HepG2 (cell line): ENCODE measurements around the gene WASHC4. TPM values are rescaled to one million over a fixed set of nuclear protein-coding genes. Genes with fewer than 3 reads are reported as not detected.

Experiments used
- ARNT ChIP-seq: fragments of 450-650 bp; IDR thresholded peaks from 2 replicates; pipeline ENCODE4 v1.6.1; 2017
- ATF4 ChIP-seq, 2 experiments: fragments of 450-650 bp in 1 of 2; sonication (generic) in 1 of 2; formaldehyde crosslinking; IDR thresholded peaks; 2 replicates each; pipeline versions ENCODE4 v1.5.0 to v1.8.0; 2020 to 2022; ENCODE audit warnings: mild to moderate bottlenecking in 1 of 2, missing genetic modification reagents in 1 of 2
- ATF6 ChIP-seq: sonication (generic); formaldehyde crosslinking; conservative IDR thresholded peaks from 2 replicates; pipeline ENCODE4 v1.4.0; 2020; ENCODE audit warnings: missing genetic modification reagents
- EZH2 ChIP-seq: conservative IDR thresholded peaks from 2 replicates; pipeline ENCODE4 v1.6.1; 2012; ENCODE audit warnings: mild to moderate bottlenecking, low read depth, low read length, moderate library complexity
- JUNB ChIP-seq: sonication (generic); formaldehyde crosslinking; IDR thresholded peaks from 2 replicates; pipeline ENCODE4 v1.8.0; 2022; ENCODE audit warnings: missing genetic modification reagents, mild to moderate bottlenecking, borderline replicate concordance
- NFIB ChIP-seq: sonication (generic); formaldehyde crosslinking; IDR thresholded peaks from 2 replicates; pipeline ENCODE4 v1.9.0; 2021; ENCODE audit warnings: missing genetic modification reagents, mild to moderate bottlenecking, borderline replicate concordance
- PRMT3 ChIP-seq: sonication (generic); formaldehyde crosslinking; IDR thresholded peaks from 2 replicates; pipeline ENCODE4 v1.8.1; 2022; ENCODE audit warnings: low read depth, mild to moderate bottlenecking, moderate library complexity, missing genetic modification reagents, borderline replicate concordance
- PRPF4 ChIP-seq: fragments of 200-400 bp; formaldehyde crosslinking; IDR thresholded peaks from 2 replicates; pipeline ENCODE4 v1.6.1; 2016; ENCODE audit warnings: low read length, low read depth; ENCODE audit not compliant: poor library complexity, severe bottlenecking
- RERE ChIP-seq: IDR thresholded peaks from 2 replicates; pipeline ENCODE4 v1.6.1; 2016; ENCODE audit warnings: low read depth, missing genetic modification reagents, missing compliant biosample characterization
- SAP130 ChIP-seq: IDR thresholded peaks from 2 replicates; pipeline ENCODE4 v1.6.1; 2016; ENCODE audit warnings: low read depth
- ZBTB10 ChIP-seq: sonication (generic); formaldehyde crosslinking; IDR thresholded peaks from 2 replicates; pipeline ENCODE4 v1.4.0; 2020; ENCODE audit warnings: missing genetic modification reagents, borderline replicate concordance
- ZNF354B ChIP-seq: sonication (generic); formaldehyde crosslinking; IDR thresholded peaks from 2 replicates; pipeline ENCODE4 v1.8.0; 2022; ENCODE audit warnings: mild to moderate bottlenecking, missing genetic modification reagents
- ZNF550 ChIP-seq: sonication (generic); formaldehyde crosslinking; IDR thresholded peaks from 2 replicates; pipeline ENCODE4 v1.4.0; 2020; ENCODE audit warnings: mild to moderate bottlenecking, missing genetic modification reagents, borderline replicate concordance
- ZNF660 ChIP-seq: sonication (generic); formaldehyde crosslinking; IDR thresholded peaks from 2 replicates; pipeline ENCODE4 v1.5.1; 2020; ENCODE audit warnings: mild to moderate bottlenecking, low read depth, missing genetic modification reagents, borderline replicate concordance
- ZNF691 ChIP-seq: sonication (generic); formaldehyde crosslinking; IDR thresholded peaks from 2 replicates; pipeline ENCODE4 v1.4.0; 2020; ENCODE audit warnings: missing genetic modification reagents, low read depth, mild to moderate bottlenecking, borderline replicate concordance
- polyA plus RNA-seq, 8 experiments: library from polyadenylated mRNA; depleted of rRNA in 3 of 8; stranded (reverse) in 7 of 8; unstranded in 1 of 8; fragments of >200 nt; fragmentation: Illumina TruSeq in 4 of 8; extraction: Trizol in 4 of 8; gene quantifications; 2 replicates each; pipeline versions ENCODE4 v1.2.1 to v1.2.3, GENCODE V29; 2011 to 2016; ENCODE audit warnings: low read depth in 4 of 8, missing spikeins in 1 of 8, mixed read lengths in 1 of 8; ENCODE audit not compliant: insufficient read depth in 1 of 8
- total RNA-seq, 5 experiments: library from RNA; depleted of rRNA; stranded (reverse); fragments of >200 nt; fragmentation: Illumina TruSeq; extraction: Trizol; gene quantifications; 2 replicates each; pipeline ENCODE4 v1.2.3, GENCODE V29; 2016; ENCODE audit warnings: low read depth in 1 of 5

WASHC4 gene
- total and polyA plus RNA-seq, 2 of the 13 experiments (the other 11 are each of a cell fraction or from before 2014, with no cell fraction given): 21.0 to 36.3 TPM

- TF ChIP-seq RERE (CRISPR knock-in tag): no peak
- no peak for TF ChIP-seq ZNF660 (CRISPR knock-in tag)
- TF ChIP-seq ZNF550 (CRISPR knock-in tag): no peak
- no peak for TF ChIP-seq NFIB (CRISPR knock-in tag)
- TF ChIP-seq ZNF354B (CRISPR knock-in tag): no peak
- TF ChIP-seq ATF4 (CRISPR knock-in tag; IDR thresholded peaks at IDR 0.05): peak in 1 of 2 experiments; percentile 60; a peak in 2 of 4 replicates
- no peak for TF ChIP-seq JUNB (CRISPR knock-in tag)
- TF ChIP-seq EZH2: no peak
- TF ChIP-seq ZBTB10: peak; percentile 67
- TF ChIP-seq ATF6 (CRISPR knock-in tag): no peak
- TF ChIP-seq ZNF691 (CRISPR knock-in tag): peak; percentile 89
- no peak for TF ChIP-seq ARNT
- TF ChIP-seq PRMT3: no peak
- TF ChIP-seq SAP130 (CRISPR knock-in tag): peak; percentile 83
- no peak for TF ChIP-seq PRPF4
These were observed at the start of gene WASHC4 (continued) for GRCh38 chr12:105107494-105108371.
